B cell (primary cell): ENCODE data around the gene ZNF527. TPM values are rescaled to one million over a fixed set of nuclear protein-coding genes. Genes with fewer than 3 reads are reported as not detected.

Source experiments
- ATAC-seq: fragments of 200-7000 bp; cut with Tn5 transposase; one replicate; pipeline ENCODE4 v1.10.0; 2021; ENCODE audit warnings: low read depth, mild to moderate bottlenecking, moderate number of reproducible peaks, moderate library complexity
- CTCF ChIA-PET: fragments of 350-600 bp; sonication (Branson Sonifier 250); formaldehyde crosslinking; loops from one replicate; lab custom pipeline; 2021; ENCODE audit warnings: antibody characterized with exemption, inconsistent platforms; lab: Charles Lee
- POLR2A ChIA-PET: fragments of 350-600 bp; sonication (Branson Sonifier 250); formaldehyde crosslinking; loops from one replicate; lab custom pipeline; 2021; ENCODE audit warnings: antibody characterized with exemption; lab: Charles Lee
- DNase-seq: peaks from one replicate; pipeline ENCODE4 v3.0.0; 2013
- H2AFZ ChIP-seq: 2 replicates; pipeline ENCODE4 v1.6.1; 2012; ENCODE audit warnings: mild to moderate bottlenecking, low read depth, low read length; ENCODE audit not compliant: insufficient read depth, poor library complexity, severe bottlenecking
- H3K27ac ChIP-seq, 2 donors: 1 replicate in 1 of 2; 2 replicates in 1 of 2; pipeline ENCODE4 v1.5.1; 2012 to 2013; ENCODE audit warnings: low read length in 2 of 2, mild to moderate bottlenecking in 2 of 2, moderate library complexity in 1 of 2
- H3K27me3 ChIP-seq, 4 experiments: fragments of 200-600 bp in 1 of 4; sonication (generic) in 1 of 4; replicated peaks in 1 of 4; 1 replicate in 2 of 4; 2 replicates in 2 of 4; pipeline versions ENCODE4 v1.6.1 to v1.7.0; 2013 to 2016; ENCODE audit warnings: low read length in 3 of 4, mild to moderate bottlenecking in 2 of 4, mixed read lengths in 1 of 4, moderate library complexity in 1 of 4; ENCODE audit not compliant: insufficient read depth in 4 of 4, control insufficient read depth in 3 of 4; ENCODE audit errors: control extremely low read depth in 1 of 4
- H3K36me3 ChIP-seq, 2 experiments: replicated peaks in 1 of 2; 1 replicate in 1 of 2; 2 replicates in 1 of 2; pipeline versions ENCODE4 v1.6.1 to v1.7.1; 2013; ENCODE audit warnings: low read length in 1 of 2; ENCODE audit not compliant: insufficient read depth in 2 of 2, control insufficient read depth in 1 of 2; ENCODE audit errors: control extremely low read depth in 1 of 2, extremely low read depth in 1 of 2
- H3K4me1 ChIP-seq, 2 donors: fragments of 200-600 bp in 1 of 2; sonication (generic) in 1 of 2; 1 replicate in 1 of 2; 2 replicates in 1 of 2; pipeline versions ENCODE4 v1.5.1 to v1.6.1; 2013 to 2017; ENCODE audit warnings: low read length in 2 of 2; ENCODE audit not compliant: control insufficient read depth in 2 of 2, insufficient read depth in 2 of 2
- H3K4me2 ChIP-seq: replicated peaks from 2 replicates; pipeline ENCODE3; 2012; ENCODE audit warnings: mild to moderate bottlenecking, low read depth, low read length; ENCODE audit not compliant: poor library complexity, severe bottlenecking
- H3K4me3 ChIP-seq, 5 experiments: fragments of 200-600 bp in 1 of 5; sonication (generic) in 1 of 5; 1 replicate in 3 of 5; 2 replicates in 2 of 5; pipeline versions ENCODE4 v1.5.1 to v1.7.0; 2011 to 2016; ENCODE audit warnings: low read length in 4 of 5, mild to moderate bottlenecking in 4 of 5, low read depth in 2 of 5, control low read depth in 1 of 5, moderate library complexity in 1 of 5; ENCODE audit not compliant: insufficient read depth in 1 of 5; ENCODE audit errors: control extremely low read depth in 1 of 5, extremely low read depth in 1 of 5
- H3K79me2 ChIP-seq: fragments of 200-600 bp; sonication (generic); one replicate; pipeline ENCODE4 v1.6.0; 2016; ENCODE audit warnings: low read length; ENCODE audit not compliant: control insufficient read depth, insufficient read depth
- H3K9ac ChIP-seq: fragments of 200-600 bp; sonication (generic); 2 replicates; pipeline ENCODE4 v1.6.1; 2017; ENCODE audit warnings: mild to moderate bottlenecking, low read length, moderate library complexity
- H3K9me3 ChIP-seq, 3 donors: one replicate each; pipeline versions ENCODE4 v1.6.1 to v1.7.1; 2013; ENCODE audit warnings: low read length in 2 of 3; ENCODE audit not compliant: control insufficient read depth in 2 of 3, insufficient read depth in 1 of 3; ENCODE audit errors: control extremely low read depth in 1 of 3
- H4K20me1 ChIP-seq: 2 replicates; pipeline ENCODE4 v1.6.0; 2012; ENCODE audit warnings: mild to moderate bottlenecking, low read length; ENCODE audit not compliant: insufficient read depth, control insufficient read depth, poor library complexity, severe bottlenecking
- H3K27ac Mint-ChIP-seq: one replicate; pipeline ENCODE4 v1.8.0; 2021; ENCODE audit warnings: mixed read lengths
- H3K27me3 Mint-ChIP-seq: one replicate; pipeline ENCODE4 v1.8.0; 2021; ENCODE audit warnings: mixed read lengths
- H3K4me1 Mint-ChIP-seq: one replicate; pipeline ENCODE4 v1.8.0; 2021; ENCODE audit warnings: mixed read lengths
- H3K4me3 Mint-ChIP-seq: one replicate; pipeline ENCODE4 v1.8.0; 2021; ENCODE audit warnings: mixed read lengths
- H3K9me3 Mint-ChIP-seq: one replicate; pipeline ENCODE4 v1.8.0; 2022; ENCODE audit warnings: mixed read lengths; ENCODE audit not compliant: insufficient read depth
- EZH2 ChIP-seq: IDR thresholded peaks from 2 replicates; pipeline ENCODE4 v1.6.1; 2012; ENCODE audit warnings: borderline replicate concordance, low read depth, mild to moderate bottlenecking, moderate library complexity, low read length; ENCODE audit not compliant: insufficient read depth, poor library complexity, severe bottlenecking
- WGBS: methylation state at CpG from one replicate; pipeline ENCODE4 v1.1.5; 2013; ENCODE audit warnings: missing lambda C conversion rate; ENCODE audit not compliant: insufficient coverage; 5-methylcytosine and 5-hydroxymethylcytosine counted together
- intact Hi-C: fragments of 100-400 bp; cut with micrococcal nuclease; formaldehyde crosslinking; loops from one replicate; pipeline ENCODE4 v1.10.0; 2022
- polyA plus RNA-seq: library from polyadenylated mRNA; depleted of rRNA; stranded (reverse); fragments of >200 nt; gene quantifications from 2 replicates; pipeline ENCODE4 v1.2.3, GENCODE V29; 2012
- total RNA-seq, 2 donors: library from RNA; stranded (reverse); fragments of 120-200 nt in 1 of 2; gene quantifications; 1 replicate in 1 of 2; 2 replicates in 1 of 2; pipeline versions ENCODE4 v1.2.3 to v1.2.4, GENCODE V29; 2013 to 2022
- TF ChIP-seq, protein P1 (sequence below): fragments of 200-600 bp; IDR thresholded peaks from one replicate; pipeline ENCODE4 v1.8.0; 2022; ENCODE audit warnings: antibody characterized with exemption, mild to moderate bottlenecking

Gene ZNF527
- total and polyA plus RNA-seq, 2 donors (not counting 1 experiment from before 2014, with no cell fraction given): 4.8 to 11.4 TPM

DNA sequence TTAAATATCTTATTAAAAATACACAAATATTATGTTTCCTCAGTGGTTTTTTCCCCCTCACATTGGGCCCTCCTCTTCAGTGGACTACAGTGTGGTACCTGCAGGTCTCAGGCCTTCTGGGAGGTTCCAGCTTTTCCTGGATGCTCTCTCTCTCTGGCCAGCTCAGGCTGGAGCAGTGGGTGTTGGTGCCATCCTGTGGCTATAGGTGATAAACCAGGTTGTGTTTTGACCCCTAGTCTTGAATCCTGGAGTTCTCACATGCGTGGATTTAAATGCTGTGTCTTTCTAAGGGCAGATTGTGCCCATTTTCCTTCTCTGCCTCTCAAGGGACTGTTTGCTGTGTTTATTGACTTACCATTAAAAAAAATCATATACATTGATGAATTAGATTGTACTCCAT is 41.2 kb upstream of the ZNF527 start:
- Histone ChIP-seq H3K4me2 (no peak overlapping the region), H3K27ac (no peak overlapping the region), H2AFZ (no peak overlapping the region), H3K4me1 (peaks cover 3 to 6% of the 10 kb centered on the region in 2 donors), H4K20me1 (no peaks in the 10 kb centered on the region), H3K9ac (no peak overlapping the region), H3K36me3 (peaks cover 0 to 28% of the 10 kb centered on the region in 2 experiments), H3K79me2 (peaks cover 10% of the 10 kb centered on the region), H3K9me3 (peaks cover 0 to 6% (median 0%) of the 10 kb centered on the region in 3 donors), H3K4me3 (no peak overlapping the region), H3K27me3 (no peaks in the 10 kb centered on the region)
- no peak overlapping the region for H3K27ac Mint-ChIP-seq
- H3K27me3 Mint-ChIP-seq: no peaks in the 10 kb centered on the region
- ChIA-PET POLR2A (no interaction called here), CTCF (no interaction called here)
- H3K9me3 Mint-ChIP-seq: no peaks in the 10 kb centered on the region
- DNase-seq (no peak), ATAC-seq (no peak)
- peaks cover 6% of the 10 kb centered on the region for H3K4me1 Mint-ChIP-seq
- intact Hi-C loops: loop anchor here (5.0 kb wide), 2 partner anchors 112 to 997 kb away; partner anchors contain the start of gene ZNF383
- WGBS: no CpG with 5 or more reads among the region's 1 CpG
- no peak for TF ChIP-seq EZH2
- TF ChIP-seq, protein P1, sequence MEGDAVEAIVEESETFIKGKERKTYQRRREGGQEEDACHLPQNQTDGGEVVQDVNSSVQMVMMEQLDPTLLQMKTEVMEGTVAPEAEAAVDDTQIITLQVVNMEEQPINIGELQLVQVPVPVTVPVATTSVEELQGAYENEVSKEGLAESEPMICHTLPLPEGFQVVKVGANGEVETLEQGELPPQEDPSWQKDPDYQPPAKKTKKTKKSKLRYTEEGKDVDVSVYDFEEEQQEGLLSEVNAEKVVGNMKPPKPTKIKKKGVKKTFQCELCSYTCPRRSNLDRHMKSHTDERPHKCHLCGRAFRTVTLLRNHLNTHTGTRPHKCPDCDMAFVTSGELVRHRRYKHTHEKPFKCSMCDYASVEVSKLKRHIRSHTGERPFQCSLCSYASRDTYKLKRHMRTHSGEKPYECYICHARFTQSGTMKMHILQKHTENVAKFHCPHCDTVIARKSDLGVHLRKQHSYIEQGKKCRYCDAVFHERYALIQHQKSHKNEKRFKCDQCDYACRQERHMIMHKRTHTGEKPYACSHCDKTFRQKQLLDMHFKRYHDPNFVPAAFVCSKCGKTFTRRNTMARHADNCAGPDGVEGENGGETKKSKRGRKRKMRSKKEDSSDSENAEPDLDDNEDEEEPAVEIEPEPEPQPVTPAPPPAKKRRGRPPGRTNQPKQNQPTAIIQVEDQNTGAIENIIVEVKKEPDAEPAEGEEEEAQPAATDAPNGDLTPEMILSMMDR: no peak
- H3K4me3 Mint-ChIP-seq: no peak overlapping the region

GRCh38 chr19:37332839-37333238 is 38.1 kb upstream of the ZNF527 start:
- H4K20me1 ChIP-seq: no peaks in the 10 kb centered on the region
- TF ChIP-seq, protein P1: no peak
- TF ChIP-seq EZH2: no peak
- peaks cover 0 to 9% (median 0%) of the 10 kb centered on the region in 3 donors for H3K9me3 ChIP-seq
- Mint-ChIP-seq H3K27me3 (no peaks in the 10 kb centered on the region), H3K27ac (no peak overlapping the region), H3K9me3 (no peaks in the 10 kb centered on the region), H3K4me1 (peaks cover 15% of the 10 kb centered on the region), H3K4me3 (no peak overlapping the region)
- H3K4me2 ChIP-seq: no peak overlapping the region
- intact Hi-C loops: loop anchor here (5.0 kb wide), 2 partner anchors 116 to 1001 kb away; partner anchors contain the start of gene ZNF383
- H3K4me1 ChIP-seq: peaks cover 11 to 16% of the 10 kb centered on the region in 2 donors
- POLR2A ChIA-PET: no interaction called here
- peaks cover 0 to 19% of the 10 kb centered on the region in 2 experiments for H3K36me3 ChIP-seq
- H3K79me2 ChIP-seq: peaks cover 24% of the 10 kb centered on the region
- H2AFZ ChIP-seq: no peak overlapping the region
- no peak for DNase-seq
- H3K4me3 ChIP-seq: no peak overlapping the region
- no peak for ATAC-seq
- CTCF ChIA-PET: interaction anchor here (0.5 kb wide), 1 partner anchor 109 kb away, joined by 3 read pairs; no protein-coding TSS in a partner anchor
- H3K27me3 ChIP-seq: no peaks in the 10 kb centered on the region
- H3K9ac ChIP-seq: no peak overlapping the region
- no peak overlapping the region for H3K27ac ChIP-seq
